ENCODE measurements around the gene KIAA1217. TPM values are rescaled to one million over a fixed set of nuclear protein-coding genes. Genes with fewer than 3 reads are reported as not detected.
A peak's percentile ranks its signal among the peaks of the same experiment; 100 is the strongest.

The KIAA1217 gene
- total RNA-seq, 4 donors from 2014 or later = 34.8 to 66.8 (median 52.9) TPM

GRCh38 chr10:24239289-24240040 is 30.5 kb downstream of the KIAA1217 start:
- DNase-seq (ENCODE audit: low spot score in 2 of 2) = no peak
- no peak for TF ChIP-seq POLR2A (IDR thresholded peaks at IDR 0.05)
- TF ChIP-seq CTCF (IDR thresholded peaks at IDR 0.05) = no peak
- WGBS, 2 donors = 28 to 42% methylated on average over 10 of the region's 10 CpGs
- H3K4me3 ChIP-seq (ENCODE audit: low read depth, poor library complexity, severe bottlenecking) = no peak overlapping the region
- intact Hi-C loops (cut with DNase I; ENCODE audit: low total_unique reads) = no loop called here

GRCh38 chr10:24240041-24240751 is 31.3 kb downstream of the KIAA1217 start:
- peak; percentile 53 to 62 for DNase-seq (ENCODE audit: low spot score in 2 of 2)
- intact Hi-C loops (cut with DNase I; ENCODE audit: low total_unique reads) = no loop called here
- WGBS, 2 donors = 28 to 30% methylated on average over 8 of the region's 8 CpGs
- TF ChIP-seq CTCF (IDR thresholded peaks at IDR 0.05) (no peak), POLR2A (IDR thresholded peaks at IDR 0.05) (no peak)
- H3K4me3 ChIP-seq (ENCODE audit: low read depth, poor library complexity, severe bottlenecking) = no peak overlapping the region

GRCh38 chr10:24241536-24242040 is 32.6 kb downstream of the KIAA1217 start:
- no peak overlapping the region for H3K4me3 ChIP-seq (ENCODE audit: low read depth, poor library complexity, severe bottlenecking)
- TF ChIP-seq POLR2A (IDR thresholded peaks at IDR 0.05) (no peak), CTCF (IDR thresholded peaks at IDR 0.05) (no peak)
- peak in 1 of 2 donors; percentile 32 for DNase-seq (ENCODE audit: low spot score in 2 of 2)
- intact Hi-C loops (cut with DNase I; ENCODE audit: low total_unique reads) = no loop called here
- 41% methylated on average over 5 of the region's 5 CpGs for WGBS, 2 donors

GRCh38 chr10:24242562-24242961 is 33.6 kb downstream of the KIAA1217 start:
- intact Hi-C loops (cut with DNase I; ENCODE audit: low total_unique reads) = no loop called here
- no peak overlapping the region for H3K4me3 ChIP-seq (ENCODE audit: low read depth, poor library complexity, severe bottlenecking)
- no peak for DNase-seq (ENCODE audit: low spot score in 2 of 2)
- 64 to 69% methylated on average over 4 of the region's 4 CpGs for WGBS, 2 donors
- TF ChIP-seq POLR2A (IDR thresholded peaks at IDR 0.05) (no peak), CTCF (IDR thresholded peaks at IDR 0.05) (no peak)

GRCh38 chr10:24246365-24246764 is 37.4 kb downstream of the KIAA1217 start:
- intact Hi-C loops (cut with DNase I; ENCODE audit: low total_unique reads) = no loop called here
- DNase-seq (ENCODE audit: low spot score in 2 of 2) = no peak
- TF ChIP-seq POLR2A (IDR thresholded peaks at IDR 0.05) (no peak), CTCF (IDR thresholded peaks at IDR 0.05) (no peak)
- WGBS, 2 donors = 71 to 72% methylated on average over 5 of the region's 5 CpGs
- no peak overlapping the region for H3K4me3 ChIP-seq (ENCODE audit: low read depth, poor library complexity, severe bottlenecking)

Data from lower leg skin (tissue), 4 donors.